ENCODE data around the gene MON2. TPM values are rescaled to one million over a fixed set of nuclear protein-coding genes. Genes with fewer than 3 reads are reported as not detected.

The MON2 gene
- total and polyA plus RNA-seq, 2 of the 13 experiments (the other 11 are each of a cell fraction or from before 2014, with no cell fraction given) = 10.5 to 24.8 TPM

- CTCF ChIA-PET (ENCODE audit: low intra/inter-chr PET ratio, low total read pairs) = no interaction called here
- TF ChIP-seq TRIM24 (CRISPR knock-in tag; IDR thresholded peaks at IDR 0.05) (no peak), HMG20B (CRISPR knock-in tag; conservative IDR thresholded peaks at IDR 0.05) (no peak)
- intact Hi-C loops (cut with micrococcal nuclease; ENCODE audit: unreplicated experiment) (no loop called here), in situ Hi-C loops (cut with HindIII; ENCODE audit: extremely low pct_ligation_motif_present, low pct_unique_long_range_greater_than_20kb) (no loop called here)
- Histone ChIP-seq H3K79me2 (ENCODE audit: insufficient read depth, low read length) (no peaks in the 10 kb centered on the region), H3K9ac (ENCODE audit: insufficient read depth, low read depth, low read length) (no peak overlapping the region), H3K9me3 (ENCODE audit: low read length) (no peaks in the 10 kb centered on the region), H3K27ac (ENCODE audit: extremely low read length, insufficient read depth, low read length) (no peak overlapping the region), H3K4me1 (ENCODE audit: insufficient read depth, low read length) (peaks cover 19% of the 10 kb centered on the region), H4K20me1 (ENCODE audit: insufficient read depth, low read length) (no peaks in the 10 kb centered on the region), H3K36me3 (replicated peaks in 1 of 2; ENCODE audit: control insufficient read depth in 1 of 2, insufficient read depth in 2 of 2, low read length in 2 of 2) (peaks cover 10 to 33% of the 10 kb centered on the region in 2 experiments), H2AFZ (ENCODE audit: low read length) (no peak overlapping the region), H3K4me3 (replicated peaks in 1 of 3; ENCODE audit: insufficient read depth in 1 of 3, low read depth in 2 of 3, low read length in 3 of 3) (no peak overlapping the region), H3K4me2 (ENCODE audit: low read depth, low read length) (no peak overlapping the region), H3K27me3 (ENCODE audit: control insufficient read depth in 1 of 2, insufficient read depth in 2 of 2, low read length in 2 of 2) (no peaks in the 10 kb centered on the region)
- 94% methylated on average over 2 of the region's 2 CpGs for WGBS (ENCODE audit: low lambda C conversion rate)
- FAIRE-seq = no peak
- BruUV-seq (replicated peaks) = no TSS peak
- POLR2A ChIA-PET = no interaction called here
- DNase-seq (ENCODE audit: low spot score) = no peak
- ATAC-seq = no peak
These were observed 176.9 kb downstream of the MON2 start for GRCh38 chr12:62643486-62643885.

GRCh38 chr12:62646566-62646965 is 179.9 kb downstream of the MON2 start:
- ATAC-seq = no peak
- H3K36me3 ChIP-seq (replicated peaks in 1 of 2; ENCODE audit: control insufficient read depth in 1 of 2, insufficient read depth in 2 of 2, low read length in 2 of 2) = peaks cover 14 to 44% of the 10 kb centered on the region in 2 experiments
- peaks cover under 1% of the 10 kb centered on the region; the same call in 1 of the 2 replicates for H3K4me1 ChIP-seq (ENCODE audit: insufficient read depth, low read length)
- H3K4me2 ChIP-seq (ENCODE audit: low read depth, low read length) = no peak overlapping the region
- no peaks in the 10 kb centered on the region for H3K27me3 ChIP-seq (ENCODE audit: control insufficient read depth in 1 of 2, insufficient read depth in 2 of 2, low read length in 2 of 2)
- 96% methylated on average over 7 of the region's 8 CpGs for WGBS (ENCODE audit: low lambda C conversion rate)
- CTCF ChIA-PET (ENCODE audit: low intra/inter-chr PET ratio, low total read pairs) = no interaction called here
- in situ Hi-C loops (cut with HindIII; ENCODE audit: extremely low pct_ligation_motif_present, low pct_unique_long_range_greater_than_20kb) = no loop called here
- intact Hi-C loops (cut with micrococcal nuclease; ENCODE audit: unreplicated experiment) = no loop called here
- no peak for DNase-seq (ENCODE audit: low spot score)
- FAIRE-seq = no peak
- H3K9ac ChIP-seq (ENCODE audit: insufficient read depth, low read depth, low read length) = no peak overlapping the region
- POLR2A ChIA-PET = no interaction called here
- TF ChIP-seq ZNF251 (CRISPR knock-in tag; IDR thresholded peaks at IDR 0.05) (no peak), KAT7 (CRISPR knock-in tag; IDR thresholded peaks at IDR 0.05; ENCODE audit: borderline replicate concordance) (no peak), ZNF576 (CRISPR knock-in tag; IDR thresholded peaks at IDR 0.05) (no peak), ZNF232 (CRISPR knock-in tag; IDR thresholded peaks at IDR 0.05; ENCODE audit: borderline replicate concordance) (no peak), HINFP (CRISPR knock-in tag; IDR thresholded peaks at IDR 0.05; ENCODE audit: low read depth) (no peak), RCOR2 (CRISPR knock-in tag; IDR thresholded peaks at IDR 0.05) (no peak), ETV5 (CRISPR knock-in tag; IDR thresholded peaks at IDR 0.05; ENCODE audit: borderline replicate concordance) (no peak), MTF1 (CRISPR knock-in tag; IDR thresholded peaks at IDR 0.05) (no peak), U2AF1 (optimal IDR thresholded peaks at IDR 0.05; ENCODE audit: low read depth, low read length) (no peak)
- H2AFZ ChIP-seq (ENCODE audit: low read length) = no peak overlapping the region
- no peaks in the 10 kb centered on the region for H4K20me1 ChIP-seq (ENCODE audit: insufficient read depth, low read length)
- no peaks in the 10 kb centered on the region for H3K79me2 ChIP-seq (ENCODE audit: insufficient read depth, low read length)
- H3K4me3 ChIP-seq (replicated peaks in 1 of 3; ENCODE audit: insufficient read depth in 1 of 3, low read depth in 2 of 3, low read length in 3 of 3) = no peak overlapping the region
- H3K9me3 ChIP-seq (ENCODE audit: low read length) = no peaks in the 10 kb centered on the region
- BruUV-seq (replicated peaks) = no TSS peak
- H3K27ac ChIP-seq (ENCODE audit: extremely low read length, insufficient read depth, low read length) = no peak overlapping the region
